Gastroesophageal sphincter (tissue), 4 donors: ENCODE data around the gene VAV2. TPM values are rescaled to one million over a fixed set of nuclear protein-coding genes. Genes with fewer than 3 reads are reported as not detected.

Source experiments
- ATAC-seq: fragments of 150-250 bp; one replicate; pipeline ENCODE4 v1.9.1; 2016; ENCODE audit warnings: mild to moderate bottlenecking, moderate library complexity
- H3K27ac ChIP-seq, 4 donors: fragments of 200-600 bp; sonication (generic) in 3 of 4; 1 replicate in 3 of 4; 2 replicates in 1 of 4; pipeline ENCODE4 v1.5.1; 2016 to 2019
- H3K27me3 ChIP-seq: fragments of 200-600 bp; sonication (generic); one replicate; pipeline ENCODE4 v1.5.1; 2019
- H3K36me3 ChIP-seq, 2 donors: fragments of 200-600 bp; sonication (generic); one replicate each; pipeline ENCODE4 v1.5.1; 2019; ENCODE audit warnings: control low read depth in 1 of 2
- H3K4me1 ChIP-seq, 3 donors: fragments of 200-600 bp; sonication (generic); 1 replicate in 2 of 3; 2 replicates in 1 of 3; pipeline ENCODE4 v1.5.1; 2016 to 2019; ENCODE audit warnings: control low read depth in 2 of 3
- H3K4me3 ChIP-seq, 2 donors: fragments of 200-600 bp; sonication (generic); one replicate each; pipeline ENCODE4 v1.5.1; 2019; ENCODE audit warnings: mild to moderate bottlenecking in 1 of 2, moderate library complexity in 1 of 2
- H3K9me3 ChIP-seq, 3 donors: fragments of 200-600 bp; sonication (generic); one replicate each; pipeline ENCODE4 v1.5.1; 2017 to 2019; ENCODE audit warnings: control low read depth in 2 of 3
- CTCF ChIP-seq, 4 experiments: fragments of 200-600 bp in 2 of 4; fragments of 450-650 bp in 2 of 4; sonication (generic) in 1 of 4; IDR thresholded peaks; one replicate each; pipeline ENCODE4 v1.5.1; 2017 to 2019; ENCODE audit warnings: antibody characterized with exemption in 4 of 4, mild to moderate bottlenecking in 2 of 4, moderate library complexity in 2 of 4
- EP300 ChIP-seq: sonication (generic); formaldehyde crosslinking; IDR thresholded peaks from one replicate; pipeline ENCODE4 v1.6.1; 2017; ENCODE audit warnings: antibody characterized with exemption, mild to moderate bottlenecking
- POLR2A ChIP-seq, 2 donors: fragments of 450-650 bp; IDR thresholded peaks; one replicate each; pipeline ENCODE4 v1.6.1; 2017; ENCODE audit warnings: antibody characterized with exemption in 2 of 2, mild to moderate bottlenecking in 2 of 2, moderate library complexity in 1 of 2
- POLR2AphosphoS5 ChIP-seq: sonication (generic); formaldehyde crosslinking; IDR thresholded peaks from one replicate; pipeline ENCODE4 v1.6.1; 2017; ENCODE audit warnings: antibody characterized with exemption
- WGBS, 2 donors: methylation state at CpG; one replicate each; pipeline ENCODE4 v1.1.5; 2018; ENCODE audit warnings: low coverage in 1 of 2; 5-methylcytosine and 5-hydroxymethylcytosine counted together
- total RNA-seq, 4 donors: library from RNA; depleted of rRNA; stranded (reverse); fragments of >200 nt; gene quantifications; one replicate each; pipeline ENCODE4 v1.1.0, GENCODE V29; 2016

VAV2 gene
- total RNA-seq, 4 donors from 2014 or later, result 7.7 to 16.8 (median 8.9) TPM

GRCh38 chr9:133822430-133823065, 169.6 kb downstream of the VAV2 start:
- Histone ChIP-seq H3K27ac (no peak overlapping the region), H3K4me1 (peaks cover 0 to 5% (median 0%) of the 10 kb centered on the region in 3 donors), H3K27me3 (no peaks in the 10 kb centered on the region), H3K36me3 (no peaks in the 10 kb centered on the region), H3K9me3 (no peaks in the 10 kb centered on the region), H3K4me3 (no peak overlapping the region)
- 100% methylated on average over 3 to 10 of the region's 16 CpGs for WGBS, 2 donors
- TF ChIP-seq POLR2AphosphoS5, result no peak
- TF ChIP-seq EP300, result no peak
- TF ChIP-seq POLR2A (IDR thresholded peaks at IDR 0.05), result no peak
- no peak for TF ChIP-seq CTCF (IDR thresholded peaks at IDR 0.05)
- ATAC-seq, result no peak

- Histone ChIP-seq H3K36me3 (no peaks in the 10 kb centered on the region), H3K9me3 (no peaks in the 10 kb centered on the region), H3K4me1 (peaks cover 0 to 4% (median 0%) of the 10 kb centered on the region in 3 donors), H3K4me3 (no peak overlapping the region), H3K27me3 (no peaks in the 10 kb centered on the region), H3K27ac (no peak overlapping the region)
- ATAC-seq, result no peak
- TF ChIP-seq EP300 (no peak), CTCF (IDR thresholded peaks at IDR 0.05) (no peak), POLR2AphosphoS5 (no peak), POLR2A (IDR thresholded peaks at IDR 0.05) (no peak)
- WGBS, 2 donors, result 60 to 82% methylated on average over 2 to 8 of the region's 26 CpGs
These were observed 170.3 kb downstream of the VAV2 start for GRCh38 chr9:133821601-133822429.

GRCh38 chr9:133819923-133820322, 172.2 kb downstream of the VAV2 start:
- Histone ChIP-seq H3K36me3 (no peaks in the 10 kb centered on the region), H3K4me3 (no peak overlapping the region), H3K27me3 (no peaks in the 10 kb centered on the region), H3K27ac (no peak overlapping the region), H3K9me3 (no peaks in the 10 kb centered on the region), H3K4me1 (peaks cover 0 to 1% (median 0%) of the 10 kb centered on the region in 3 donors)
- TF ChIP-seq POLR2AphosphoS5, result no peak
- 71 to 91% methylated on average over 1 to 5 of the region's 5 CpGs for WGBS, 2 donors
- ATAC-seq, result no peak

- no peaks in the 10 kb centered on the region for H3K27me3 ChIP-seq
- H3K9me3 ChIP-seq, result no peaks in the 10 kb centered on the region
- no peak overlapping the region for H3K4me3 ChIP-seq
- peaks cover 0 to 14% (median 0%) of the 10 kb centered on the region in 3 donors for H3K4me1 ChIP-seq
- no peaks in the 10 kb centered on the region for H3K36me3 ChIP-seq
- no peak overlapping the region for H3K27ac ChIP-seq
- no peak for ATAC-seq
- TF ChIP-seq POLR2A (IDR thresholded peaks at IDR 0.05), result no peak
- TF ChIP-seq CTCF (IDR thresholded peaks at IDR 0.05), result no peak
- no peak for TF ChIP-seq POLR2AphosphoS5
- TF ChIP-seq EP300, result no peak
- WGBS, 2 donors, result 83 to 100% methylated on average over 1 to 2 of the region's 3 CpGs
These were observed 173.7 kb downstream of the VAV2 start for GRCh38 chr9:133818444-133818843.

- H3K4me3 ChIP-seq, result no peak overlapping the region
- peaks cover 0 to 12% of the 10 kb centered on the region in 2 donors for H3K36me3 ChIP-seq
- 90 to 93% methylated on average over 4 to 7 of the region's 9 CpGs for WGBS, 2 donors
- H3K4me1 ChIP-seq, result peaks cover 0 to 14% (median 0%) of the 10 kb centered on the region in 3 donors
- H3K9me3 ChIP-seq, result no peaks in the 10 kb centered on the region
- TF ChIP-seq POLR2AphosphoS5 (no peak), CTCF (IDR thresholded peaks at IDR 0.05) (no peak), EP300 (no peak), POLR2A (IDR thresholded peaks at IDR 0.05) (no peak)
- ATAC-seq, result no peak
- no peak overlapping the region for H3K27ac ChIP-seq
- H3K27me3 ChIP-seq, result no peaks in the 10 kb centered on the region
These were observed 176.3 kb downstream of the VAV2 start for GRCh38 chr9:133815781-133816180.
